ENCODE results near the gene HTR2B. TPM values are rescaled to one million over a fixed set of nuclear protein-coding genes. Genes with fewer than 3 reads are reported as not detected.

The HTR2B gene
- total RNA-seq, 1 donor from 2014 or later, result not detected

DNA sequence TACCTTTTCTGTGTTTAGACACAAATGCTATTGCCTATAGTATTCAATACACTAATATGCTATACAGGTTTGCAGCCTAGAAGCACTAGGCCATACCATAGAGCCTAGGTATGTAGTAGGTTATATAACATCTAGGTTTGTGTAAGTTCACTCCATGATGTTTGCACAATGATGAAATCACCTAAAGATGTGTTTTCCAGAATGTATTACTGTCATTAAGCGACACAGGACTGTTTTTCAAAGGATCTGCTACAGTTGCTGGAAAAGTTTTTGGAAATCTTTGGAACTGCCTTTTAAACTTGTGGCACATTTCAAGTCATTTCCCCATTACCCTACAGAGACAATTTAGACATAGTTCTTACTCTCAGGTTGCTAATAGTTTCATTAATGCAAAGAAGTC lies 58.9 kb downstream of the HTR2B start:
- Mint-ChIP-seq H3K4me3 (no peak overlapping the region), H3K27ac (ENCODE audit: unreplicated experiment) (no peak overlapping the region), H3K27me3 (ENCODE audit: low read depth) (no peaks in the 10 kb centered on the region), H3K4me1 (no peaks in the 10 kb centered on the region), H3K9me3 (no peaks in the 10 kb centered on the region), H3K36me3 (ENCODE audit: low read depth) (peaks cover 3% of the 10 kb centered on the region)
- no peak for TF ChIP-seq CTCF (conservative IDR thresholded peaks at IDR 0.05)
- DNase-seq (ENCODE audit: low read depth, low spot score), result no peak

GRCh38 chr2:231063347-231063746 lies 61.5 kb downstream of the HTR2B start:
- TF ChIP-seq CTCF (conservative IDR thresholded peaks at IDR 0.05), result no peak
- peaks cover 3% of the 10 kb centered on the region for H3K36me3 Mint-ChIP-seq (ENCODE audit: low read depth)
- no peak for DNase-seq (ENCODE audit: low read depth, low spot score)
- H3K4me3 Mint-ChIP-seq, result no peak overlapping the region
- peaks cover 18% of the 10 kb centered on the region for H3K4me1 Mint-ChIP-seq
- no peaks in the 10 kb centered on the region for H3K27me3 Mint-ChIP-seq (ENCODE audit: low read depth)
- no peak overlapping the region for H3K27ac Mint-ChIP-seq (ENCODE audit: unreplicated experiment)
- no peaks in the 10 kb centered on the region for H3K9me3 Mint-ChIP-seq

GRCh38 chr2:231062776-231063175 lies 62.1 kb downstream of the HTR2B start:
- peaks cover under 1% of the 10 kb centered on the region for H3K36me3 Mint-ChIP-seq (ENCODE audit: low read depth)

DNA sequence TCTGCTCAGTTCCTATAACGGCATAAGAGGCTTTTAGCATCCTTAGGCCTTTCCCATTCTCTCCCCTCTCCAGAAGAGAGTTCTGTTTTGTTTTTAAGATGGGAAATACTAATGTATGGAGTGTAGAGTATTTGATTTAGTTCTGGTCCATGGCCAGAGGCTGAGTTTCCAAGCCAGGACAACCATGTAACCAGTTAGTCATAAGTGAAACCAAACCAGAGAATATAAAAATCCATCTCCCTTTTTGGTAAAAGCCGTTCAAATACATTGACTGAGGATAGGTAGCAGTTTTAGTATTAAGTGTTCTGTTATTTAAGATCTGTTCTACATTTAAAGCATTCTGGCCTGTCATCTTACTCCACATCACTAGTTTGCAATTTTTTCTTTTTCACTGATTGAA lies 65.1 kb downstream of the HTR2B start:
- no peak for DNase-seq (ENCODE audit: low read depth, low spot score)
- no peak for TF ChIP-seq CTCF (conservative IDR thresholded peaks at IDR 0.05)
- Mint-ChIP-seq H3K27me3 (ENCODE audit: low read depth) (no peaks in the 10 kb centered on the region), H3K4me1 (peaks cover 36% of the 10 kb centered on the region), H3K27ac (ENCODE audit: unreplicated experiment) (no peak overlapping the region), H3K9me3 (no peaks in the 10 kb centered on the region), H3K36me3 (ENCODE audit: low read depth) (no peaks in the 10 kb centered on the region), H3K4me3 (peak overlapping the region; percentile 72)

More at GRCh38 chr2:231062776-231063175, 62.1 kb downstream of the HTR2B start:
- no peak for TF ChIP-seq CTCF (conservative IDR thresholded peaks at IDR 0.05)
- Mint-ChIP-seq H3K27me3 (ENCODE audit: low read depth) (no peaks in the 10 kb centered on the region), H3K4me3 (no peak overlapping the region), H3K4me1 (peaks cover 23% of the 10 kb centered on the region), H3K27ac (ENCODE audit: unreplicated experiment) (no peak overlapping the region), H3K9me3 (no peaks in the 10 kb centered on the region)
- DNase-seq (ENCODE audit: low read depth, low spot score), result no peak

- Mint-ChIP-seq H3K36me3 (ENCODE audit: low read depth) (no peaks in the 10 kb centered on the region), H3K4me3 (peak overlapping the region; percentile 98), H3K4me1 (peaks cover 36% of the 10 kb centered on the region), H3K27me3 (ENCODE audit: low read depth) (peaks cover 2% of the 10 kb centered on the region), H3K27ac (ENCODE audit: unreplicated experiment) (peak overlapping the region; percentile 9), H3K9me3 (no peaks in the 10 kb centered on the region)
- no peak for TF ChIP-seq CTCF (conservative IDR thresholded peaks at IDR 0.05)
- no peak for DNase-seq (ENCODE audit: low read depth, low spot score)
Measured at GRCh38 chr2:231058761-231059550, 65.9 kb downstream of the HTR2B start.

Other genes starting within 250 kb of the HTR2B start
- gene GPR55, start 199.8 kb downstream of the HTR2B start, total RNA-seq, result not detected in 2 replicates
- not detected in 2 replicates for gene SPATA3, start 128.9 kb downstream of the HTR2B start, total RNA-seq
- 3.0 and 3.3 TPM in 2 replicates for gene C2orf72, start 87.5 kb downstream of the HTR2B start, total RNA-seq
- 128 and 146 TPM in 2 replicates for gene PSMD1, start 68.2 kb downstream of the HTR2B start, total RNA-seq
- gene ARMC9, start 73.6 kb upstream of the HTR2B start, total RNA-seq, result 35.0 and 35.2 TPM in 2 replicates